Measurements from ENCODE around the gene PHRF1.

Gene PHRF1

DNA sequence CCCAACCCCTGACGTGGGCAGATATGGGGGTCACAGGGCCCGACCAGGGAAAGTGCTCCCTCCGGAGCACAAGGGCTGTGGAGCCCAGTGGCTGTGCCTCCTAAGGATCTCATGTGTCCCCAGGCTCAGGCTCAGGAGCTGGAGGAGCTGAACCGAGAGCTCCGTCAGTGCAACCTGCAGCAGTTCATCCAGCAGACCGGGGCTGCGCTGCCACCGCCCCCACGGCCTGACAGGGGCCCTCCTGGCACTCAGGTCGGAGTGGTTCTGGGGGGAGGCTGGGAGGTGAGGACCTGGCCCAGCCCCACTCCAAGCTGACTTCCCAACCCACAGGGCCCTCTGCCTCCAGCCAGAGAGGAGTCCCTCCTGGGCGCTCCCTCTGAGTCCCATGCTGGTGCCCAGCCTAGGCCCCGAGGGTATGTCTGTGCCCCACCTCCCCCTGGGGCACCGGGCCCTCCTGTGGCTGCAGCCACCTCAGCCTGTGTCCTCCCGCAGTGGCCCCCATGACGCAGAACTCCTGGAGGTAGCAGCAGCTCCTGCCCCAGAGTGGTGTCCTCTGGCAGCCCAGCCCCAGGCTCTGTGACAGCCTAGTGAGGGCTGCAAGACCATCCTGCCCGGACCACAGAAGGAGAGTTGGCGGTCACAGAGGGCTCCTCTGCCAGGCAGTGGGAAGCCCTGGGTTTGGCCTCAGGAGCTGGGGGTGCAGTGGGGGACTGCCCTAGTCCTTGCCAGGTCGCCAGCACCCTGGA, 13.0 kb upstream of the PHRF1 start:
- H3K4me3 ChIP-seq (ENCODE audit: low read depth, low read length) = no peak overlapping the region
- H3K36me3 ChIP-seq (replicated peaks) = no peaks in the 10 kb centered on the region
- no peak overlapping the region for H3K27ac ChIP-seq
- TF ChIP-seq, protein P1, sequence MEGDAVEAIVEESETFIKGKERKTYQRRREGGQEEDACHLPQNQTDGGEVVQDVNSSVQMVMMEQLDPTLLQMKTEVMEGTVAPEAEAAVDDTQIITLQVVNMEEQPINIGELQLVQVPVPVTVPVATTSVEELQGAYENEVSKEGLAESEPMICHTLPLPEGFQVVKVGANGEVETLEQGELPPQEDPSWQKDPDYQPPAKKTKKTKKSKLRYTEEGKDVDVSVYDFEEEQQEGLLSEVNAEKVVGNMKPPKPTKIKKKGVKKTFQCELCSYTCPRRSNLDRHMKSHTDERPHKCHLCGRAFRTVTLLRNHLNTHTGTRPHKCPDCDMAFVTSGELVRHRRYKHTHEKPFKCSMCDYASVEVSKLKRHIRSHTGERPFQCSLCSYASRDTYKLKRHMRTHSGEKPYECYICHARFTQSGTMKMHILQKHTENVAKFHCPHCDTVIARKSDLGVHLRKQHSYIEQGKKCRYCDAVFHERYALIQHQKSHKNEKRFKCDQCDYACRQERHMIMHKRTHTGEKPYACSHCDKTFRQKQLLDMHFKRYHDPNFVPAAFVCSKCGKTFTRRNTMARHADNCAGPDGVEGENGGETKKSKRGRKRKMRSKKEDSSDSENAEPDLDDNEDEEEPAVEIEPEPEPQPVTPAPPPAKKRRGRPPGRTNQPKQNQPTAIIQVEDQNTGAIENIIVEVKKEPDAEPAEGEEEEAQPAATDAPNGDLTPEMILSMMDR (IDR thresholded peaks at IDR 0.05; ENCODE audit: low read depth, low read length, missing control alignments) = no peak
- in situ Hi-C loops (cut with HindIII; ENCODE audit: low pct_ligation_motif_present, low sequenced_read_pairs) = no loop called here
- peaks cover under 1% of the 10 kb centered on the region for H3K27me3 ChIP-seq (replicated peaks)
- no peak for DNase-seq

DNA sequence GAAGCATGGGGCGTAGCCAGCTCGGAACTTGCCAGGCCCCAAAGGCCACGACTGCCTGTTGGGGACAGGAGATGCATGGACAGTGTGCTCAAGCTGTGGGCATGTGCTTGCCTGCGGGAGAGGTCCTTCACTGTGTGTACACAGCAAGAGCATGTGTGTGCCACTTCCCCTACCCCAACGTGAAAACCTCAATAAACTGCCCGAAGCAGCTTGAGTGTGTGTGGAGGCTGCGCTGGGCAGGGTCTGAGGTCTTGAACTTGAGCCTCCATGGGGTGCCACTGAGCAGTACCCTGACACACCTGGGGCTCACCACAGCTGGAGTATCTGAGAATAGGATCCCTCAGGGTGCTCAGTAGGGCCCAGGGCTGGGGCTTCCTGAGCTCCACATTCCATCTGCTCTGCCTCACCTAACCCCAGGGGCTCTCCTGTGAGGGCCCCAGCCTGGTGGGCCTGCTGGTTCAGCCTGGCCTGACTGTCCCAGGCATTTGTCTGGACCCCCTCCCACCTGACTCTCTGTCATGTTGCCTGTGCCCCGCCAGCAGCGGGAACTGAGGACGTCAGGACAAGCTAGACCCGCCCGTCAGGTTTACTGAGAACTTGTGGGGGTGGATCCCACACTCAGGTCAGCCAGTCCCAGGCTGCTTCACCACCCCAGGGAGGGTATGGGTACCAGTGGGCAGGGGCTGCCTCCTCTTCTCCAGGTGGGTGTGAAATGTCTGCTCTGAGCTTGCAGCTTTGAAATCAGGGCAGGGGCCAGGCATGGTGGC, 12.3 kb upstream of the PHRF1 start:
- TF ChIP-seq, protein P1 (IDR thresholded peaks at IDR 0.05; ENCODE audit: low read depth, low read length, missing control alignments) = no peak
- Histone ChIP-seq H3K27me3 (replicated peaks) (no peaks in the 10 kb centered on the region), H3K4me3 (ENCODE audit: low read depth, low read length) (no peak overlapping the region), H3K36me3 (replicated peaks) (no peaks in the 10 kb centered on the region), H3K27ac (no peak overlapping the region)
- no peak for DNase-seq
- in situ Hi-C loops (cut with HindIII; ENCODE audit: low pct_ligation_motif_present, low sequenced_read_pairs) = no loop called here

DNA sequence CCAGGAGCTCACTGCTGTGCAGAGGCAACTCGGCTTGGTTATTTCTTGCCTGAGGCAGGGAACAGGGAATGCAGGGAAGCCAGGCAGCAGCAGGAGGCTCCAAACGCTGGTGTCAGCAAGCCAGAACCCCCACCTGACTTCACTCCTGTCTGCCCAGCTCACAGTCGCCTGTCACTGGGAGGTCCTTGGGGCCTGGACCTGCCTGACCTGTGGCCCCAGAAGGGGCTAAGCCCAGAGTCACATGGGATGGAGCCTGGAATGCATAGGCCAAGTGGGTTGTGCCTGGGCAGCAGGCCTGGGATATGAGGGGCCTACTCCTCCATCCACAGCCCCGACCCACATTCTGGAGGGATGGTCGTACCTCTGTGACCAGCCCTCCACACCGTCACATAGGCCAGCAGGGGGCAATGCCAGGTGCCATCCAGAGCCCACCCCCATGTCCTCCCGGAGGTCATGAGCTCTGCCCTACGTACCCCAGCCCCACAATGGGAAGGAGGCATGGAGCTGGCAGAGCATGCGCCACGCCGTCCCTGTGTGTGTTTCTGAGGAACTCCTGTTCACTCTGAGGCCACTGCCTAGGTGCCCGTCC, 10.3 kb upstream of the PHRF1 start:
- TF ChIP-seq, protein P1 (IDR thresholded peaks at IDR 0.05; ENCODE audit: low read depth, low read length, missing control alignments) = no peak
- Histone ChIP-seq H3K27ac (no peak overlapping the region), H3K4me3 (ENCODE audit: low read depth, low read length) (no peak overlapping the region), H3K36me3 (replicated peaks) (no peaks in the 10 kb centered on the region), H3K27me3 (replicated peaks) (no peaks in the 10 kb centered on the region)
- in situ Hi-C loops (cut with HindIII; ENCODE audit: low pct_ligation_motif_present, low sequenced_read_pairs) = no loop called here
- no peak for DNase-seq

DNA sequence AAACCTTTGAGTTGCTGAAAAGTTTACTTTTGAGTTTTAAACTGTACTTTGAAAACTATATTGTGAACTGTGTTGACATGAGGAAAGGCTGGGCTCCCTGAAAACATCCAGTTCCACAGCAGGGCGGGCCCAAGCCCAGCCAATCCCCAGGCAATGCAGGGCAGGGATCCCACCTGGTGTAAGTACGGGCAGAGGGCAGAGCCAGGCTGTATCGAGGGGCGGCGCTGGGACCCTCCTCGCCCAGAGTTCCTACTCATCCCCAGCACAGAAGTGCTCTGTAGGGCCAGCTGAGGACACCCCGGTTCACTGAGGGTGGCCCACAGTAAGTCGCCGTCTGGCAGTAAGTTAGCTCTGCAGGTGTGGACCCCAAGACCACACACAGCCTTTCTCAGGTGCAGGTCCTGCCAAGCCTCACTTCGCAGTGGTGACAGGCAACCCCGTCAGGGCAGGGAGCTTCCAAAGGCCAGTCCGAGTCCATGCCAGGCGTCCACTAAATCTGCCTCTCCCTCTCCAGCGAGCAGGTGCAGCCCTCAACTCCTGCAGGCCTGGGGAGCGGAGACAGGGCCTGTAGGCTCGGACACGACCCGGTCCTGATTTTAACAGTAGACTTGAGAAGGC, 9.2 kb upstream of the PHRF1 start:
- in situ Hi-C loops (cut with HindIII; ENCODE audit: low pct_ligation_motif_present, low sequenced_read_pairs) = no loop called here
- Histone ChIP-seq H3K36me3 (replicated peaks) (no peaks in the 10 kb centered on the region), H3K27me3 (replicated peaks) (no peaks in the 10 kb centered on the region), H3K27ac (no peak overlapping the region), H3K4me3 (ENCODE audit: low read depth, low read length) (no peak overlapping the region)
- DNase-seq = no peak
- TF ChIP-seq, protein P1 (IDR thresholded peaks at IDR 0.05; ENCODE audit: low read depth, low read length, missing control alignments) = no peak

DNA sequence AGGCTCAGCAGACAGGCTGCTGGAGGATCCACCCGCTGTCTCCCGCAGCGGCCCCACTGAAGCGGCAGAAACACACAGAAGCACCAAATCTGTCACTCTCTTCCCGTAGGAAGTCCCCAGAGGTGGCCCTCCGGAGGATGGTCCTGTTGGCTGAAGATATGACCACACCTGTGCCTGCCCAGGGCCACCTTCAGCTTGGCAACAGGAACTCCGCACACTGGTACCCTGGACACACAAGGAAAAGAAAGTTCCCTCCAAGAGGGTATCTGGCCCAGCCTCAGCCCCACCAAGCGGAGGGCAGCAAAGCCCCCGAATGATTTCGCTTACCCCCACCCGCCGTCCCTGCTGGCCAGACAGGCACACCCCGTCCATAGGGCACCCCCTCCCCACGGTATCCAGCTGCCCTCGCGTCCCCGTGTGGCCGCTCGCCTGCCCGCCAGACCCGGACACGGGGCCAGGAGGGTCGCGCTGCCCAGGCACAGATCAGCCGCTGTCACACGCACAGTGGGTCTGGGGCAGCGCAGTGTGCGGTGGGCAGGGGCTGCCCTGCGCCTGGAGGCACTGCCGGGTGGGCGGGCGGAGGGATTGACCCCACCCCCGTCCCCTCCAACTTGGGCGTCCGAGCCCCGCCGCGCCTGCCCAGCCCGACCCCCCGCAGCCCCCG, 8.5 kb upstream of the PHRF1 start:
- no peak for DNase-seq
- TF ChIP-seq, protein P1 (IDR thresholded peaks at IDR 0.05; ENCODE audit: low read depth, low read length, missing control alignments) = no peak
- Histone ChIP-seq H3K4me3 (ENCODE audit: low read depth, low read length) (peak overlapping the region; percentile 53), H3K27ac (no peak overlapping the region), H3K27me3 (replicated peaks) (no peaks in the 10 kb centered on the region), H3K36me3 (replicated peaks) (no peaks in the 10 kb centered on the region)
- in situ Hi-C loops (cut with HindIII; ENCODE audit: low pct_ligation_motif_present, low sequenced_read_pairs) = no loop called here
